ENCODE measurements around the gene SSH2. TPM values are rescaled to one million over a fixed set of nuclear protein-coding genes. Genes with fewer than 3 reads are reported as not detected.

Gene SSH2
- total RNA-seq, 4 donors from 2014 or later, result 20.7 to 31.1 (median 23.1) TPM

DNA sequence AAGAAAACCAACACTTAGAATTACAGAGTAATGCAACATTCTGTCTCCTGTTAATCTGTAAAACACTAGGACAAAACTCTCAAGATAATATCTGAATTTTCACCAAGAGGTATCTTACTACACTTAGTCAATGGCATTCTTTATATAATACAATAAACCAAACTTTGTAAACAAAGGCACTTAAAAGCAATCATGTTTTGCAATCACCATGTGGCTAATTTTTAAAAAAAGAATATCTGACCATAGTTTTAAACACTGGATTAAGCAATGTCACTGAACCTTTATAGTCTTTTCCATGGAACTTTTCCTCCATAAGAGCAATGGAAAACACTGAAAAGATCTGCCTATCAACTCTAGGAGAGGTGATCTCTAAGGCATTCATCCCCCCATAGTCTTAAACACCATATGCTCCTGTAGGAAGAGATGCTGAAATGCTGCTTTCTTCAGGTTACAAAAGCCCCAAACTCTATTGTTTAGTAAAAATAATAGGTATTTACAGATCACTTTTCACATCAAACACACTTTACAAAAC lies 163.2 kb downstream of the SSH2 start:
- Histone ChIP-seq H3K4me1 (peaks cover 0 to 2% (median under 1%) of the 10 kb centered on the region in 4 donors), H3K9me3 (no peaks in the 10 kb centered on the region), H3K27ac (replicated peaks in 1 of 4) (no peak overlapping the region), H3K27me3 (no peaks in the 10 kb centered on the region), H3K4me3 (no peak overlapping the region), H3K36me3 (no peaks in the 10 kb centered on the region)
- intact Hi-C loops (cut with DNase I), result no loop called here
- no peak for DNase-seq (ENCODE audit: extremely low spot score)
- TF ChIP-seq POLR2AphosphoS5 (IDR thresholded peaks at IDR 0.05), result no peak
- no peak for TF ChIP-seq POLR2A (IDR thresholded peaks at IDR 0.05; ENCODE audit: low read depth)
- TF ChIP-seq, protein P1, sequence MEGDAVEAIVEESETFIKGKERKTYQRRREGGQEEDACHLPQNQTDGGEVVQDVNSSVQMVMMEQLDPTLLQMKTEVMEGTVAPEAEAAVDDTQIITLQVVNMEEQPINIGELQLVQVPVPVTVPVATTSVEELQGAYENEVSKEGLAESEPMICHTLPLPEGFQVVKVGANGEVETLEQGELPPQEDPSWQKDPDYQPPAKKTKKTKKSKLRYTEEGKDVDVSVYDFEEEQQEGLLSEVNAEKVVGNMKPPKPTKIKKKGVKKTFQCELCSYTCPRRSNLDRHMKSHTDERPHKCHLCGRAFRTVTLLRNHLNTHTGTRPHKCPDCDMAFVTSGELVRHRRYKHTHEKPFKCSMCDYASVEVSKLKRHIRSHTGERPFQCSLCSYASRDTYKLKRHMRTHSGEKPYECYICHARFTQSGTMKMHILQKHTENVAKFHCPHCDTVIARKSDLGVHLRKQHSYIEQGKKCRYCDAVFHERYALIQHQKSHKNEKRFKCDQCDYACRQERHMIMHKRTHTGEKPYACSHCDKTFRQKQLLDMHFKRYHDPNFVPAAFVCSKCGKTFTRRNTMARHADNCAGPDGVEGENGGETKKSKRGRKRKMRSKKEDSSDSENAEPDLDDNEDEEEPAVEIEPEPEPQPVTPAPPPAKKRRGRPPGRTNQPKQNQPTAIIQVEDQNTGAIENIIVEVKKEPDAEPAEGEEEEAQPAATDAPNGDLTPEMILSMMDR (IDR thresholded peaks at IDR 0.05), result no peak
- no peak for TF ChIP-seq EP300 (IDR thresholded peaks at IDR 0.05)

DNA sequence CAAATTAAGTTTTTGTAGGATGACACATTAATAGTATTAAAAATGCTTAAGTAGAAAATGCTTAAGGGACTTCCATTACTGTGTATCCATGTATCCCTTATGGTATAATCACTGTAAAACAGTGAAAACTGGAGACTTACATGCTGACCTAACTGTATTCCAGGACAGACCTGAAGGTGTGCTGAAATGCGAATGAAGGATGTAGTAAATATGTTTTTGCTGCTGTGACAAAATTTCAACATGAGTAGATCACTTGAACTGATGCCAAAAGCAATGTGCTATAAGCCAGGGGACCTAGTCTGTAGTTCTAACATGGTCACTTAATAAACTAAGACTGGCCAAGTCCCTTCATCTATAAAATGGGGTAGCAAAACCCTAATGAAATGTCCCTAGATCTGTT lies 165.3 kb downstream of the SSH2 start:
- intact Hi-C loops (cut with DNase I), result loop anchor here (5.0 kb wide), 1 partner anchor 127 kb away; no protein-coding TSS in a partner anchor
- Histone ChIP-seq H3K27me3 (no peaks in the 10 kb centered on the region), H3K9me3 (no peaks in the 10 kb centered on the region), H3K27ac (replicated peaks in 1 of 4) (no peak overlapping the region), H3K4me3 (no peak overlapping the region), H3K4me1 (peaks cover 2 to 14% (median 10%) of the 10 kb centered on the region in 4 donors), H3K36me3 (no peaks in the 10 kb centered on the region)
- WGBS, result 86% methylated on average over 1 of the region's 1 CpG
- DNase-seq (ENCODE audit: extremely low spot score), result no peak
- TF ChIP-seq POLR2A (IDR thresholded peaks at IDR 0.05; ENCODE audit: low read depth) (no peak), POLR2AphosphoS5 (IDR thresholded peaks at IDR 0.05) (no peak), EP300 (IDR thresholded peaks at IDR 0.05) (no peak)
- TF ChIP-seq, protein P1 (IDR thresholded peaks at IDR 0.05), result no peak

DNA sequence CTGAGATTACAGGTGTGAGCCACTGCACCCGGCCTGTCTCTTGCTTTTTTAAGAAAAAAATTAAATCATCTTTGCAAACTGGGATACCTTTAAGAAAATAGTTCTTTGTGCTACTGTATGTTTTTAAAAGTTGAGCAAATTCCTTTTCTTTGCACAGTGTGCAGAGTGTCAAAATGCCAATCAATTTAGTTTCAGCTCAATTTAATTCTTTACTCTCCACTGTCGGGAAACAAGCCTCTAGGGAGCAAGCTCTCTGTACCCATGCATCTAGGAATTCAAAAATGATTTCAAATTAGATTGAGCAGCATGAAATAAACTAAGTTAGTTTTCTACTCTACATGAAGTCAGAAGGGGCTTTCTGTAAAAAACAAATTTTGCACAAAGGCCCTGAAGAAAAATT lies 165.8 kb downstream of the SSH2 start:
- TF ChIP-seq, protein P1 (IDR thresholded peaks at IDR 0.05), result no peak
- TF ChIP-seq POLR2A (IDR thresholded peaks at IDR 0.05; ENCODE audit: low read depth), result no peak
- no peak for TF ChIP-seq POLR2AphosphoS5 (IDR thresholded peaks at IDR 0.05)
- no peak for TF ChIP-seq EP300 (IDR thresholded peaks at IDR 0.05)
- H3K4me1 ChIP-seq, result peaks cover 8 to 17% (median 15%) of the 10 kb centered on the region in 4 donors
- H3K27me3 ChIP-seq, result no peaks in the 10 kb centered on the region
- H3K4me3 ChIP-seq, result no peak overlapping the region
- no peak overlapping the region for H3K27ac ChIP-seq (replicated peaks in 1 of 4)
- intact Hi-C loops (cut with DNase I), result loop anchor here (5.0 kb wide), 1 partner anchor 127 kb away; no protein-coding TSS in a partner anchor
- H3K9me3 ChIP-seq, result no peaks in the 10 kb centered on the region
- WGBS, result 92% methylated on average over 2 of the region's 2 CpGs
- H3K36me3 ChIP-seq, result no peaks in the 10 kb centered on the region
- DNase-seq (ENCODE audit: extremely low spot score), result no peak

DNA sequence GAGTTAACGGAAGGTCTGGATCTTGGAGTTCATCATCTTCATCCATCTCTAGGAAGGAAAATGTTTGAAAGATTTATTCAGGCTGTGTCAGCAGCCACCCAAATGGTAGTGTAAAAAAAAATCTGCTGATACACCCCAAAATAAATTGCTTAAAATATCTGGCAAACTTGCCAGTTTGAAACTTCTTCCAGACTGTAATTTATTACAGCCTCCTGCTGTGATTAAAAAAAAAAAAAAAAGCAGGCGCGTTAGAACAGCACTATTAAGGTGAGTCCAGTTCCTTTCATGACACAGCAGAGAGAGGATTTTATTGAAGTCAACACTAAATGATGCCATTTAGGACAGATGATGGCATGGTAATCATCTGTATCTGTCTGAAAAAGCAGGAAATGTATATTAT lies 166.8 kb downstream of the SSH2 start:
- peaks cover 14 to 26% (median 23%) of the 10 kb centered on the region in 4 donors for H3K4me1 ChIP-seq
- intact Hi-C loops (cut with DNase I), result loop anchor here (5.0 kb wide), 1 partner anchor 126 kb away; no protein-coding TSS in a partner anchor
- 69% methylated on average over 3 of the region's 3 CpGs for WGBS
- no peaks in the 10 kb centered on the region for H3K9me3 ChIP-seq
- TF ChIP-seq POLR2AphosphoS5 (IDR thresholded peaks at IDR 0.05), result no peak
- TF ChIP-seq, protein P1 (IDR thresholded peaks at IDR 0.05), result no peak
- TF ChIP-seq EP300 (IDR thresholded peaks at IDR 0.05), result no peak
- no peak for TF ChIP-seq POLR2A (IDR thresholded peaks at IDR 0.05; ENCODE audit: low read depth)
- H3K27me3 ChIP-seq, result no peaks in the 10 kb centered on the region
- H3K27ac ChIP-seq (replicated peaks in 1 of 4), result no peak overlapping the region
- H3K4me3 ChIP-seq, result no peak overlapping the region
- H3K36me3 ChIP-seq, result no peaks in the 10 kb centered on the region
- DNase-seq (ENCODE audit: extremely low spot score), result no peak
